Thoracic aorta (tissue), 2 donors: ENCODE results near the gene ZIC2. TPM values are rescaled to one million over a fixed set of nuclear protein-coding genes. Genes with fewer than 3 reads are reported as not detected.
A peak's percentile ranks its signal among the peaks of the same experiment; 100 is the strongest.

ENCODE experiments used
- ATAC-seq: fragments of 150-250 bp; one replicate; pipeline ENCODE4 v1.8.0; 2017; ENCODE audit warnings: low read depth; ENCODE audit not compliant: insufficient number of reproducible peaks, low FRiP score
- DNase-seq: peaks from one replicate; pipeline ENCODE4 v3.0.0-alpha.2; 2020; ENCODE audit warnings: low spot score
- H3K27ac ChIP-seq, 2 donors: fragments of 200-600 bp; sonication (generic); 1 replicate in 1 of 2; 2 replicates in 1 of 2; pipeline ENCODE4 v1.5.1; 2016; ENCODE audit warnings: mild to moderate bottlenecking in 2 of 2, moderate library complexity in 2 of 2
- H3K27me3 ChIP-seq: fragments of 200-600 bp; sonication (generic); replicated peaks from 2 replicates; pipeline ENCODE4 v1.6.0; 2016; ENCODE audit warnings: mild to moderate bottlenecking; ENCODE audit not compliant: insufficient read depth
- H3K36me3 ChIP-seq: fragments of 200-600 bp; sonication (generic); one replicate; pipeline ENCODE4 v1.5.1; 2016
- H3K4me1 ChIP-seq, 2 donors: fragments of 200-600 bp; sonication (generic); 1 replicate in 1 of 2; 2 replicates in 1 of 2; pipeline versions ENCODE4 v1.5.1 to v1.6.0; 2016; ENCODE audit warnings: low read depth in 2 of 2, mild to moderate bottlenecking in 1 of 2; ENCODE audit not compliant: control insufficient read depth in 1 of 2
- H3K4me3 ChIP-seq: fragments of 200-600 bp; sonication (generic); 2 replicates; pipeline ENCODE4 v1.5.1; 2016; ENCODE audit warnings: mild to moderate bottlenecking
- H3K9me3 ChIP-seq: fragments of 200-600 bp; sonication (generic); 2 replicates; pipeline ENCODE4 v1.5.1; 2016
- CTCF ChIP-seq: fragments of 200-600 bp; sonication (generic); IDR thresholded peaks from one replicate; pipeline ENCODE4 v1.5.1; 2019; ENCODE audit warnings: antibody characterized with exemption
- total RNA-seq, 2 donors: library from RNA; depleted of rRNA; stranded (reverse); fragments of >200 nt; gene quantifications; one replicate each; pipeline versions ENCODE4 v1.1.0 to v1.2.3, GENCODE V29; 2016

Gene ZIC2
- total RNA-seq, result not detected

- no peak for DNase-seq
- Histone ChIP-seq H3K4me1 (peaks cover 17 to 33% of the 10 kb centered on the region in 2 donors), H3K4me3 (peak within 1 kb of the TSS; percentile 79), H3K9me3 (no peaks in the 10 kb centered on the region), H3K36me3 (no peaks in the 10 kb centered on the region), H3K27ac (no peak within 1 kb of the TSS), H3K27me3 (peaks cover 67% of the 10 kb centered on the region)
- TF ChIP-seq CTCF, result no peak
- no peak for ATAC-seq
Observed at GRCh38 chr13:99981735-99982035, at the start of gene ZIC2. ZIC2 (plus strand) TSS chr13:99981784; CDS start chr13:99982065, 281 bp downstream.

GRCh38 chr13:99932912-99933311 lies 48.7 kb upstream of the ZIC2 start:
- no peaks in the 10 kb centered on the region for H3K9me3 ChIP-seq
- H3K36me3 ChIP-seq, result no peaks in the 10 kb centered on the region
- DNase-seq (no peak), ATAC-seq (no peak)
- no peak overlapping the region for H3K4me3 ChIP-seq
- no peaks in the 10 kb centered on the region for H3K4me1 ChIP-seq
- no peaks in the 10 kb centered on the region for H3K27me3 ChIP-seq
- no peak overlapping the region for H3K27ac ChIP-seq
- no peak for TF ChIP-seq CTCF

GRCh38 chr13:99935772-99936171 lies 45.8 kb upstream of the ZIC2 start:
- H3K9me3 ChIP-seq, result no peaks in the 10 kb centered on the region
- no peaks in the 10 kb centered on the region for H3K36me3 ChIP-seq
- no peak for TF ChIP-seq CTCF
- H3K27me3 ChIP-seq, result no peaks in the 10 kb centered on the region
- H3K27ac ChIP-seq, result no peak overlapping the region
- no peak for ATAC-seq
- no peaks in the 10 kb centered on the region for H3K4me1 ChIP-seq
- H3K4me3 ChIP-seq, result no peak overlapping the region
- no peak for DNase-seq

DNA sequence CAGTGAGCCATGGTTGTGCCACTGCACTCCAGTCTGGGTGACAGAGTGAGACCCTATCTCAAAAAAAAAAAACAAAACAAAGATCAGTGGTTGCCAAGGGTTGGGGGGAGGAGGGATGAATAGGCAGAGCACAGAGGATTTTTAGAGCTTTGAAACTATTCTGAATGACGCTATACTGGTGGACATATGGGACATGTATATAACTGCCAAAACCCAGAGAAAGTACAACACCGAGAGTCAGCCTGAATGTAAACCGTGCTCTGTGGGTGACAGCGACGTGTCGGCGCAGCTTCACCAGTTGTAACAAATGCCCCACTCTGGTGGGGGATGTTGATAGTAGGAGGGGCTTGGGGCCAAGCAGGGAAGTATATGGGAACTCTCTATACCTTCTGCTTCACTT lies 42.9 kb upstream of the ZIC2 start:
- no peak for TF ChIP-seq CTCF
- no peaks in the 10 kb centered on the region for H3K9me3 ChIP-seq
- H3K27ac ChIP-seq, result no peak overlapping the region
- DNase-seq, result no peak
- ATAC-seq, result no peak
- H3K4me1 ChIP-seq, result no peaks in the 10 kb centered on the region
- H3K4me3 ChIP-seq, result no peak overlapping the region
- no peaks in the 10 kb centered on the region for H3K27me3 ChIP-seq
- H3K36me3 ChIP-seq, result no peaks in the 10 kb centered on the region

DNA sequence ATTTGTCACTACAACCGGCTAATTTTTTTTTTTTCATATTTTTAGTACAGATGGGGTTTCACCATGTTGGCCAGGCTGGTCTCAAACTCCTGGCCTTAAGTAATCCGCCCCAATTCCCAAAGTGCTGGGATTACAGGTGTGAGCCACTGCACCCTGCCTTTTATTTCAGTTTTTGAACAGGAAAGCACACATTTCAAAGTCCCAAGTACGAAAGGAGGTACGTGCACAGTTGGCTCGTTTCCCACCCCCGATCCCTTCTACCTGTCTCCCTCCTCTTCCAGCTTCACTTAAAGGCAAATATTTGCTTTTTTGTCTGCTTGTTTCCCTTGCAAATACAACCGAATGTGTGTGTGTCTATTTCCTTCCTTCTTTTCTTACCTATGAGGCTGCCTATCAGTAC lies 40.5 kb upstream of the ZIC2 start:
- H3K27ac ChIP-seq, result no peak overlapping the region
- H3K4me3 ChIP-seq, result no peak overlapping the region
- ATAC-seq (no peak), DNase-seq (no peak)
- no peaks in the 10 kb centered on the region for H3K36me3 ChIP-seq
- no peaks in the 10 kb centered on the region for H3K9me3 ChIP-seq
- H3K27me3 ChIP-seq, result no peaks in the 10 kb centered on the region
- no peaks in the 10 kb centered on the region for H3K4me1 ChIP-seq
- TF ChIP-seq CTCF, result no peak
